HG03280 (cell line): Measurements from ENCODE around the gene HEPACAM.
"Not testable (repeated sequence)": the region's sequence is repeated elsewhere in the genome, so short reads cannot be mapped to it uniquely, and the experiment has no call there.

ENCODE experiments used
- ATAC-seq: cut with Tn5 transposase; IDR thresholded peaks from one replicate; pipeline ENCODE4 v1.9.1; 2021; ENCODE audit warnings: mild to moderate bottlenecking, moderate library complexity; ENCODE audit not compliant: unreplicated experiment

The HEPACAM gene

GRCh38 chr11:124935548-124936514 is at the start of gene HEPACAM:
HEPACAM (minus strand) TSS chr11:124936047; CDS start chr11:124936006, 41 bp downstream.
- no peak for ATAC-seq

GRCh38 chr11:124984512-124984854 is 48.6 kb upstream of the HEPACAM start:
- no peak for ATAC-seq

GRCh38 chr11:124983674-124984511 is 48.0 kb upstream of the HEPACAM start:
- no peak for ATAC-seq

- no peak for ATAC-seq
Observed at GRCh38 chr11:124982043-124982442, 46.2 kb upstream of the HEPACAM start.

GRCh38 chr11:124978316-124978715 is 42.5 kb upstream of the HEPACAM start:
- no peak for ATAC-seq

- no peak for ATAC-seq
Observed at GRCh38 chr11:124977006-124977405, 41.2 kb upstream of the HEPACAM start.

- no peak for ATAC-seq
Observed at GRCh38 chr11:124976531-124976930, 40.7 kb upstream of the HEPACAM start.

GRCh38 chr11:124971810-124972209 is 36.0 kb upstream of the HEPACAM start:
- no peak for ATAC-seq

- ATAC-seq: no peak
Observed at GRCh38 chr11:124970925-124971324, 35.1 kb upstream of the HEPACAM start.

GRCh38 chr11:124968197-124968596 is 32.4 kb upstream of the HEPACAM start:
- ATAC-seq: not testable (repeated sequence)

- ATAC-seq: peak; percentile 97
Observed at GRCh38 chr11:124961972-124962609, 26.2 kb upstream of the HEPACAM start.

- no peak for ATAC-seq
Observed at GRCh38 chr11:124955035-124955434, 19.2 kb upstream of the HEPACAM start.

GRCh38 chr11:124954590-124954955 is 18.7 kb upstream of the HEPACAM start:
- ATAC-seq: no peak

- peak; percentile 100 for ATAC-seq
Observed at GRCh38 chr11:124953753-124954589, 18.1 kb upstream of the HEPACAM start, which contains the start of gene CCDC15. CCDC15 (plus strand) TSS chr11:124954202; CDS start chr11:124954733, 531 bp downstream.

- no peak for ATAC-seq
Observed at GRCh38 chr11:124951341-124951740, 15.5 kb upstream of the HEPACAM start.

- no peak for ATAC-seq
Observed at GRCh38 chr11:124950601-124951330, 14.9 kb upstream of the HEPACAM start.

GRCh38 chr11:124946735-124947141 is 10.9 kb upstream of the HEPACAM start:
- no peak for ATAC-seq

- ATAC-seq: no peak
Observed at GRCh38 chr11:124945826-124946225, 10.0 kb upstream of the HEPACAM start.

GRCh38 chr11:124944565-124944964 is 8.7 kb upstream of the HEPACAM start:
- ATAC-seq: no peak

GRCh38 chr11:124943741-124944140 is 7.9 kb upstream of the HEPACAM start:
- no peak for ATAC-seq
